Astrocyte of the spinal cord (primary cell): ENCODE measurements around the gene RBMS3.

Experiments
- DNase-seq: peaks from one replicate; pipeline ENCODE4 v3.0.0; 2011; ENCODE audit warnings: low read depth, low spot score
- H3K4me3 ChIP-seq: 2 replicates; pipeline ENCODE4 v1.5.1; 2011; ENCODE audit warnings: low read depth, mild to moderate bottlenecking, low read length, moderate library complexity
- CTCF ChIP-seq: IDR thresholded peaks from 2 replicates; pipeline ENCODE4 v1.5.1; 2012; ENCODE audit warnings: low read depth, mild to moderate bottlenecking, low read length, inconsistent platforms
- in situ Hi-C: cut with HindIII; loops from 2 replicates; pipeline ENCODE4 v1.10.0; 2017; ENCODE audit warnings: low sequenced_read_pairs

Gene RBMS3

DNA sequence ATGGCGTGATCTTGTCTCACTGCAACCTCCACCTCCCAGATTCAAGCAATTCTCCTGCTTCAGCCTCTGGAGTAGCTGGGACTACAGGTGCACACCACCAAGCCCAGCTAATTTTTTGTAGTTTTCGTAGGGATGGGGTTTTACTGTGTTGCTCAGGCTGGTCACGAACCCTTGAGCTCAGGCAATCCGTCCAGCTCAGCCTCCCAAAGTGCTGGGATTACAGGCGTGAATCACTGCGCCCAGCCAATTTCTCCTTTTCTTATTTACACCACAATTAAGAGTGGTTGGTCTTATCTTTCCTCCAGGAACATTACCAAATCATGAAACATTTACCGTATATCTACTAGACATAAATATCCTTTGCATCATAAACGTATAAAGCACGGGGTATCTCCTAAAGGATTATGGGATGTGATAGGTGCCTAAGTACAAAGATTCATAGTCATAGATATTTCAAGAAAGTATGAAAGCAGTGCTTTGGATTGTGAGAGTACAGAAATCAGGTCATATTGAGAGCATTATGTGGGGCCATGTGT lies 194.5 kb downstream of the RBMS3 start:
- TF ChIP-seq CTCF = no peak
- H3K4me3 ChIP-seq = no peak overlapping the region
- in situ Hi-C loops = no loop called here
- DNase-seq = no peak

GRCh38 chr3:29475854-29476253 lies 195.0 kb downstream of the RBMS3 start:
- no peak for DNase-seq
- H3K4me3 ChIP-seq = no peak overlapping the region
- in situ Hi-C loops = no loop called here
- no peak for TF ChIP-seq CTCF

DNA sequence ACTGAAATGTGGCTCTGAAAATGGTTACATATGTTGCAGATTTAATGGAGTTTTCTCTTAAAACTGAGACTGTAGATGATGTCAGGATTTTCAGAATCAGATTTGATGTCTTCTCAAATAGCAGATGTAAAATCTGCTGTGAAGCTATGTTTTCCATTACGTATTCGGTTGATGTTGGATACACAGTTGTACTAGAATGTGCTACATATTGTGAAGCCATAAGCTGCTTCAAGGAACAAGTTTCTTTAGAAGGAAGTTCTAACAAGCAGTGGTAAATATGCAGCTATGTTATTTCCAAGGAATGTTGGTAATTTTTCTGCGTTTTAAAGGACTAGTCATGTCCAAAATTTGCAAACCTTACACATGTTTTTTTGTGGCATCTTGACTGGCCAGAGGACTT lies 197.7 kb downstream of the RBMS3 start:
- in situ Hi-C loops = no loop called here
- no peak overlapping the region for H3K4me3 ChIP-seq
- DNase-seq = no peak
- no peak for TF ChIP-seq CTCF

- no peak overlapping the region for H3K4me3 ChIP-seq
- in situ Hi-C loops = no loop called here
- no peak for TF ChIP-seq CTCF
- DNase-seq = no peak
Observed at GRCh38 chr3:29481249-29481648, 200.4 kb downstream of the RBMS3 start.

DNA sequence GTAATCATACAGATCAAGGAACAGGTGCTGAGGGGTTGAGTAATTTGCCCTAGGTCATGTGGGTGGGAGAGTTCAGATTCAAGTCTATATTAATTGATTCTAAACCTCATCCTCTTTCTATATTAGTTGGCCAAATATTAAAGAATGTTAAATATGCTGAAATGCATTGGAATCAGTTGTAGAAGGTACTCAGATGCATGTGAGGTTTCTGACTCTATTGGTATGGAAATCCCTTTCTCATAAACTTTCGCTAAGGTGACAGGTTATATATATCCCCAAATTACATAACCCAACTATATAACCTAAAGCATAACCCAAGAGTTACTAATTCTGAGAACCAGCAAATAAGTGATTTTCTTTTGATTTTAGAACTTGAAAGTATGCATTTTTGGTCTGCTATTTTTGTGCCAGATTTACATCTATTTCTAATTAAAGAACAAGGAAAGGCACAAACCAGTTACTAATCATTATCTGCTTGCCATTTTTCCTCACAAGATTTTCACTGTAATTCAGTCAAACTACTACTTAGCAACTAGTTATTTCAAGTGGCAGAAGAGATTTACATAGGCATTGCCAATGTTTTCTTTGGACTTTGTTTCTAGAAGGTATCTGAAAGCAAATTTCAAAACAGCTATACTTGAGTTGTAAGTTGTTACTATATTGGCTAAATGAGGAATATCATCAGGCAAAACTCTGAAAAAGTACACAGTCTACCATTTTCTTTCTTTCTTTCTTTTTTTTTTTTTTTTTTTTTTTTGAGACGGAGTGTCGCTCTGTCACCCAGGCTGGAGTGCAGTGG lies 201.3 kb downstream of the RBMS3 start:
- no peak for DNase-seq
- TF ChIP-seq CTCF = no peak
- in situ Hi-C loops = no loop called here
- H3K4me3 ChIP-seq = no peak overlapping the region

- no peak for DNase-seq
- H3K4me3 ChIP-seq = no peak overlapping the region
- TF ChIP-seq CTCF = no peak
- in situ Hi-C loops = no loop called here
Observed at GRCh38 chr3:29484633-29485032, 203.8 kb downstream of the RBMS3 start.
